ENCODE data around the gene PPP1R15A.
A peak's percentile ranks its signal among the peaks of the same experiment; 100 is the strongest.

GRCh38 chr19:48844472-48844871 lies 27.7 kb upstream of the PPP1R15A start:
- TF ChIP-seq CTCF (IDR thresholded peaks at IDR 0.05) (peak in 1 of 3 donors; percentile 10), POLR2A (IDR thresholded peaks at IDR 0.05) (no peak), EP300 (IDR thresholded peaks at IDR 0.05) (no peak)
